Stimulated activated naive B cell treated with anti-CD40 and anti-IgM and Interleukin-4, amounts not matched to agents 10 μg/mL and 1 μg/mL and 100 μg/mL, for 72 hours (primary cell): ENCODE results near the gene IL17RB.

Source experiments
- ATAC-seq, 2 donors: fragments of 150-1000 bp; cut with Tn5 transposase; replicated peaks; 2 replicates each; pipeline ENCODE4 v1.10.0; 2021; ENCODE audit warnings: moderate library complexity in 1 of 2
- DNase-seq: peaks from one replicate; pipeline ENCODE4 v3.0.0; 2021
- H3K27ac Mint-ChIP-seq: one replicate; pipeline ENCODE4 v1.8.0; 2022; ENCODE audit warnings: mild to moderate bottlenecking, mixed read lengths
- H3K27me3 Mint-ChIP-seq, 2 donors: one replicate each; pipeline ENCODE4 v1.8.0; 2022; ENCODE audit warnings: mixed read lengths in 2 of 2
- H3K36me3 Mint-ChIP-seq, 2 donors: one replicate each; pipeline ENCODE4 v1.8.0; 2022; ENCODE audit warnings: mixed read lengths in 2 of 2, mild to moderate bottlenecking in 1 of 2
- H3K4me1 Mint-ChIP-seq, 2 donors: one replicate each; pipeline ENCODE4 v1.8.0; 2022; ENCODE audit warnings: mixed read lengths in 2 of 2, mild to moderate bottlenecking in 1 of 2
- H3K4me3 Mint-ChIP-seq, 2 donors: one replicate each; pipeline ENCODE4 v1.8.0; 2022; ENCODE audit warnings: mild to moderate bottlenecking in 2 of 2, mixed read lengths in 2 of 2, moderate library complexity in 1 of 2
- H3K9me3 Mint-ChIP-seq, 2 donors: one replicate each; pipeline ENCODE4 v1.8.0; 2022; ENCODE audit warnings: mixed read lengths in 2 of 2, mild to moderate bottlenecking in 1 of 2

Gene IL17RB

GRCh38 chr3:53881691-53882593 lies 35.6 kb downstream of the IL17RB start, which contains the start of gene ACTR8:
Gene ACTR8, minus strand, starts transcription at chr3:53882152. Its CDS starts 51 bp downstream, at chr3:53882101.
- Mint-ChIP-seq H3K27ac (peak within 1 kb of the TSS; percentile 100), H3K9me3 (no peaks in the 10 kb centered on the region), H3K27me3 (no peaks in the 10 kb centered on the region), H3K4me3 (peak within 1 kb of the TSS; percentile 89 to 99), H3K36me3 (peaks cover 30 to 45% of the 10 kb centered on the region in 2 donors), H3K4me1 (peaks cover 15 to 23% of the 10 kb centered on the region in 2 donors)
- DNase-seq, result peak; percentile 85
- ATAC-seq, result peak; percentile 94 to 95

GRCh38 chr3:53883008-53883407 lies 36.6 kb downstream of the IL17RB start:
- ATAC-seq, result no peak
- no peaks in the 10 kb centered on the region for H3K9me3 Mint-ChIP-seq
- H3K4me1 Mint-ChIP-seq, result peaks cover 17 to 30% of the 10 kb centered on the region in 2 donors
- no peak for DNase-seq
- H3K4me3 Mint-ChIP-seq, result peak overlapping the region; percentile 89 to 99
- peaks cover 30 to 44% of the 10 kb centered on the region in 2 donors for H3K36me3 Mint-ChIP-seq
- no peak overlapping the region for H3K27ac Mint-ChIP-seq
- H3K27me3 Mint-ChIP-seq, result no peaks in the 10 kb centered on the region

- H3K4me1 Mint-ChIP-seq, result peaks cover 23 to 37% of the 10 kb centered on the region in 2 donors
- DNase-seq (no peak), ATAC-seq (no peak)
- no peak overlapping the region for H3K4me3 Mint-ChIP-seq
- H3K36me3 Mint-ChIP-seq, result peaks cover 28 to 46% of the 10 kb centered on the region in 2 donors
- H3K27me3 Mint-ChIP-seq, result no peaks in the 10 kb centered on the region
- H3K27ac Mint-ChIP-seq, result no peak overlapping the region
- H3K9me3 Mint-ChIP-seq, result no peaks in the 10 kb centered on the region
These were observed 38.3 kb downstream of the IL17RB start for GRCh38 chr3:53884623-53885022.

- H3K27me3 Mint-ChIP-seq, result no peaks in the 10 kb centered on the region
- peaks cover 25 to 37% of the 10 kb centered on the region in 2 donors for H3K4me1 Mint-ChIP-seq
- DNase-seq (no peak), ATAC-seq (no peak)
- peak overlapping the region; percentile 14 for H3K27ac Mint-ChIP-seq
- peaks cover 29 to 48% of the 10 kb centered on the region in 2 donors for H3K36me3 Mint-ChIP-seq
- H3K9me3 Mint-ChIP-seq, result no peaks in the 10 kb centered on the region
- H3K4me3 Mint-ChIP-seq, result no peak overlapping the region
These were observed 38.9 kb downstream of the IL17RB start for GRCh38 chr3:53885239-53885638.

GRCh38 chr3:53887446-53887845 lies 41.1 kb downstream of the IL17RB start:
- H3K9me3 Mint-ChIP-seq, result peaks cover 0 to 1% of the 10 kb centered on the region in 2 donors
- no peak overlapping the region for H3K4me3 Mint-ChIP-seq
- H3K4me1 Mint-ChIP-seq, result peaks cover 24 to 39% of the 10 kb centered on the region in 2 donors
- DNase-seq (no peak), ATAC-seq (no peak)
- H3K27me3 Mint-ChIP-seq, result no peaks in the 10 kb centered on the region
- H3K27ac Mint-ChIP-seq, result no peak overlapping the region
- H3K36me3 Mint-ChIP-seq, result peaks cover 28 to 47% of the 10 kb centered on the region in 2 donors

GRCh38 chr3:53888232-53888631 lies 41.9 kb downstream of the IL17RB start:
- Mint-ChIP-seq H3K4me3 (no peak overlapping the region), H3K27ac (no peak overlapping the region), H3K9me3 (peaks cover 2 to 4% of the 10 kb centered on the region in 2 donors), H3K27me3 (no peaks in the 10 kb centered on the region), H3K4me1 (peaks cover 24 to 42% of the 10 kb centered on the region in 2 donors), H3K36me3 (peaks cover 25 to 42% of the 10 kb centered on the region in 2 donors)
- DNase-seq (no peak), ATAC-seq (no peak)

GRCh38 chr3:53890726-53891475 lies 44.5 kb downstream of the IL17RB start:
- ATAC-seq (peak; percentile 12 to 28), DNase-seq (peak; percentile 5)
- Mint-ChIP-seq H3K36me3 (peaks cover 25 to 45% of the 10 kb centered on the region in 2 donors), H3K27ac (peak overlapping the region; percentile 99), H3K4me3 (peak overlapping the region; percentile 93 to 97), H3K4me1 (peaks cover 26 to 45% of the 10 kb centered on the region in 2 donors), H3K27me3 (peaks cover 0 to 6% of the 10 kb centered on the region in 2 donors), H3K9me3 (peaks cover 5 to 6% of the 10 kb centered on the region in 2 donors)

GRCh38 chr3:53891497-53892285 lies 45.3 kb downstream of the IL17RB start, which contains the start of gene SELENOK:
Gene SELENOK, minus strand, starts transcription at chr3:53891859.
- peaks cover 21 to 41% of the 10 kb centered on the region in 2 donors for H3K36me3 Mint-ChIP-seq
- peaks cover 5 to 6% of the 10 kb centered on the region in 2 donors for H3K9me3 Mint-ChIP-seq
- H3K27ac Mint-ChIP-seq, result peak within 1 kb of the TSS; percentile 99
- H3K27me3 Mint-ChIP-seq, result peaks cover 0 to 6% of the 10 kb centered on the region in 2 donors
- DNase-seq (peak; percentile 99), ATAC-seq (peak; percentile 94 to 97)
- H3K4me3 Mint-ChIP-seq, result peak within 1 kb of the TSS; percentile 93 to 97
- peaks cover 26 to 45% of the 10 kb centered on the region in 2 donors for H3K4me1 Mint-ChIP-seq

DNA sequence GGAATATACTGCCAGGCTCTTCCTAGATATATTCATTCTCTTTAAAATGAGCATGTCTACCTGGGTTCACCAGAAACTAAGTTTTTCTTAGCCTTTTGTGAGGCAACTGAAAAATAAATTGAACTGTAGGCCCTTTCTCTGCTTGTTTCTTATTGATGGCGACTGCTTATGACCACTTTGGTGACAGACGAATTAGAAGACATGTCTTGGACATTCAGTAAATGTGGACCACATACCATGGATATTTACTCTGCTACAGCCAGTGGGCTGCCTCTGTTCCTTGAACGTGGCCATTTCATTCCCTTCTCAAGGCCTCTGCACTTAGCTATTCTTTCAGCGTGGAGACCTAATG lies 45.9 kb downstream of the IL17RB start:
- DNase-seq, result no peak
- H3K9me3 Mint-ChIP-seq, result peaks cover 5 to 6% of the 10 kb centered on the region in 2 donors
- no peak for ATAC-seq
- peaks cover 21 to 37% of the 10 kb centered on the region in 2 donors for H3K36me3 Mint-ChIP-seq
- peak overlapping the region; percentile 99 for H3K27ac Mint-ChIP-seq
- H3K27me3 Mint-ChIP-seq, result peaks cover 3 to 8% of the 10 kb centered on the region in 2 donors
- peak overlapping the region; percentile 93 to 97 for H3K4me3 Mint-ChIP-seq
- H3K4me1 Mint-ChIP-seq, result peaks cover 26 to 41% of the 10 kb centered on the region in 2 donors

DNA sequence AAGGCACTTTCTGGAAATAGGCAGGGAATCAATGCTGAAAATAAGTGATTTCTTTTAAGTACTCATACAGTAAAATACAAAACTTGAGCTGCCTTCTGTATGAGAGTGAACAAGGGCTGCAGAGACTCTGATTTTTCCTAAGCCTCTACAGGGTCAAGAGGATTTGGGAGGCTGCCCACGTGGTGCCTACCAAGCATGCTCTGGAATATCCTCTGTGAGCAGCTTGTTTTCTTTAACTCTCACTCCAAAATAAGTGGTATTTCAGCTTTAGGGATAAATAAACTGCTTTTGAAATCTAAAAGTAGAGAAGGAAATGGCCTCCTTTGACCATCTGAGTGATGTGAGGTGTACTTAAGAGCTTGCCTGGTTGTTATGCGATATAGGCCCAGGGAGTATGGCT lies 53.4 kb downstream of the IL17RB start:
- Mint-ChIP-seq H3K27ac (no peak overlapping the region), H3K4me1 (no peaks in the 10 kb centered on the region), H3K4me3 (no peak overlapping the region), H3K36me3 (no peaks in the 10 kb centered on the region), H3K9me3 (no peaks in the 10 kb centered on the region), H3K27me3 (peaks cover 30 to 43% of the 10 kb centered on the region in 2 donors)
- DNase-seq, result no peak
- no peak for ATAC-seq

- DNase-seq (no peak), ATAC-seq (no peak)
- H3K9me3 Mint-ChIP-seq, result peaks cover 0 to under 1% of the 10 kb centered on the region in 2 donors
- H3K27me3 Mint-ChIP-seq, result peaks cover 37 to 54% of the 10 kb centered on the region in 2 donors
- H3K36me3 Mint-ChIP-seq, result no peaks in the 10 kb centered on the region
- H3K4me1 Mint-ChIP-seq, result no peaks in the 10 kb centered on the region
- no peak overlapping the region for H3K4me3 Mint-ChIP-seq
- no peak overlapping the region for H3K27ac Mint-ChIP-seq
These were observed 54.4 kb downstream of the IL17RB start for GRCh38 chr3:53900666-53901331.

GRCh38 chr3:53902067-53902466 lies 55.7 kb downstream of the IL17RB start:
- DNase-seq, result no peak
- no peaks in the 10 kb centered on the region for H3K4me1 Mint-ChIP-seq
- H3K27me3 Mint-ChIP-seq, result peaks cover 49 to 66% of the 10 kb centered on the region in 2 donors
- peaks cover 6 to 7% of the 10 kb centered on the region in 2 donors for H3K9me3 Mint-ChIP-seq
- H3K27ac Mint-ChIP-seq, result no peak overlapping the region
- no peak for ATAC-seq
- no peaks in the 10 kb centered on the region for H3K36me3 Mint-ChIP-seq
- no peak overlapping the region for H3K4me3 Mint-ChIP-seq

- H3K27me3 Mint-ChIP-seq, result peaks cover 44 to 65% of the 10 kb centered on the region in 2 donors
- H3K4me3 Mint-ChIP-seq, result no peak overlapping the region
- no peak for ATAC-seq
- peaks cover 6 to 8% of the 10 kb centered on the region in 2 donors for H3K9me3 Mint-ChIP-seq
- H3K36me3 Mint-ChIP-seq, result no peaks in the 10 kb centered on the region
- no peak overlapping the region for H3K27ac Mint-ChIP-seq
- no peak for DNase-seq
- no peaks in the 10 kb centered on the region for H3K4me1 Mint-ChIP-seq
These were observed 56.3 kb downstream of the IL17RB start for GRCh38 chr3:53902711-53903110.
